22Rv1 (cell line): Measurements from ENCODE around the gene GPR21.

ENCODE experiments used
- H3K27ac ChIP-seq: fragments of 450-650 bp; 2 replicates; pipeline ENCODE4 v1.5.1; 2017
- CTCF ChIP-seq: fragments of 450-650 bp; IDR thresholded peaks from 2 replicates; pipeline ENCODE4 v1.5.1; 2017; ENCODE audit warnings: mild to moderate bottlenecking
- ZFX ChIP-seq: fragments of 450-650 bp; IDR thresholded peaks from 2 replicates; pipeline ENCODE4 v1.6.1; 2017; ENCODE audit warnings: antibody characterized with exemption, borderline replicate concordance

The GPR21 gene

GRCh38 chr9:123016631-123017030 is 16.8 kb upstream of the GPR21 start:
- TF ChIP-seq CTCF (no peak), ZFX (no peak)

GRCh38 chr9:123020796-123021195 is 12.7 kb upstream of the GPR21 start:
- TF ChIP-seq ZFX = no peak
- TF ChIP-seq CTCF = no peak
- H3K27ac ChIP-seq = no peak overlapping the region

More at GRCh38 chr9:123016631-123017030, 16.8 kb upstream of the GPR21 start:
- no peak overlapping the region for H3K27ac ChIP-seq

GRCh38 chr9:123026425-123026824 is 7.0 kb upstream of the GPR21 start:
- no peak overlapping the region for H3K27ac ChIP-seq
- TF ChIP-seq CTCF (no peak), ZFX (no peak)

GRCh38 chr9:123027517-123027916 is 6.0 kb upstream of the GPR21 start:
- TF ChIP-seq CTCF = no peak
- no peak overlapping the region for H3K27ac ChIP-seq

- TF ChIP-seq ZFX (no peak), CTCF (no peak)
- H3K27ac ChIP-seq = no peak overlapping the region
These were observed 5.3 kb upstream of the GPR21 start for GRCh38 chr9:123028136-123028535.

GRCh38 chr9:123028973-123029372 is 4.5 kb upstream of the GPR21 start:
- H3K27ac ChIP-seq = no peak overlapping the region
- no peak for TF ChIP-seq CTCF
- no peak for TF ChIP-seq ZFX

- TF ChIP-seq ZFX (no peak), CTCF (no peak)
- H3K27ac ChIP-seq = no peak overlapping the region
These were observed 1.5 kb upstream of the GPR21 start for GRCh38 chr9:123031963-123032362.
